Endothelial cell of umbilical vein (primary cell): ENCODE measurements around the gene MATN4.

Experiments used
- CTCF ChIP-seq, 2 donors: IDR thresholded peaks; 1 replicate in 1 of 2; 2 replicates in 1 of 2; pipeline ENCODE4 v1.5.1; 2011; ENCODE audit warnings: low read length in 2 of 2, mild to moderate bottlenecking in 2 of 2, moderate library complexity in 2 of 2, control low read depth in 1 of 2, inconsistent platforms in 1 of 2, low read depth in 1 of 2; ENCODE audit not compliant: insufficient read depth in 1 of 2; ENCODE audit errors: extremely low read depth in 1 of 2
- EZH2 ChIP-seq: IDR thresholded peaks from 2 replicates; pipeline ENCODE4 v1.6.1; 2012; ENCODE audit warnings: borderline replicate concordance, low read depth, mild to moderate bottlenecking, moderate library complexity, low read length, inconsistent platforms; ENCODE audit not compliant: severe bottlenecking
- POLR2A ChIP-seq: IDR thresholded peaks from 2 replicates; pipeline ENCODE4 v1.6.1; 2012; ENCODE audit warnings: low read depth, mild to moderate bottlenecking, control low read depth, low read length
- POLR2AphosphoS5 ChIP-seq: IDR thresholded peaks from 2 replicates; pipeline ENCODE4 v1.6.1; 2012; ENCODE audit warnings: low read depth, mild to moderate bottlenecking, control low read depth, low read length, moderate library complexity; ENCODE audit not compliant: insufficient read depth

- no peak for TF ChIP-seq POLR2A
- TF ChIP-seq EZH2: no peak
- TF ChIP-seq CTCF (IDR thresholded peaks at IDR 0.05; ENCODE audit: extremely low read depth in 1 of 2, insufficient read depth in 1 of 2, low read depth in 1 of 2, low read length in 2 of 2): no peak
- no peak for TF ChIP-seq POLR2AphosphoS5
These were observed 45.6 kb upstream of the MATN4 start for GRCh38 chr20:45353746-45354145.
